Measurements from ENCODE around the gene MPRIP. TPM values are rescaled to one million over a fixed set of nuclear protein-coding genes. Genes with fewer than 3 reads are reported as not detected.

The MPRIP gene
- total RNA-seq, 1 donor from 2014 or later = 345 TPM

DNA sequence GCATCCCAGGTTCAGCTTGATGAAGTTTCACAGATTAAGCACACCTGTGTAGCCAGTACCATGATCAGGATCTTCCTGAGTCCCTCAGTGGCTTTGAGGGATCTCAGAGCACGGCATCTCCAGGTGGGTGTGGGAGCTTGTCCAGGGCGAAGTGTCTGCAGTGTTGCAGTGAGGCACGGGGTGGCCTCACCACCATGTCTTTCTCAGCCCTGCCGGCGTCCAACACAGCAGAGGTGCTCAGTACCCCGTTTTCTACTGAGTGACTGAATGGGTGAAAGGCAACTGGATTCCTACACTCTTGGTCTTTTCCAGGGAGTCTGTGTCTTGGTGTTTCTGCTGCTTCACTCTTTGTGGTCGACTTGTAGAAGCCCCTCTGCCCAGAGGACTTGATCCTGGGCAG, 63.7 kb downstream of the MPRIP start:
- H3K4me3 Mint-ChIP-seq (ENCODE audit: unreplicated experiment) = no peak overlapping the region
- H3K36me3 Mint-ChIP-seq (ENCODE audit: low read depth) = peaks cover 7% of the 10 kb centered on the region
- H3K27me3 Mint-ChIP-seq (ENCODE audit: low read depth) = no peaks in the 10 kb centered on the region
- TF ChIP-seq, protein P1, sequence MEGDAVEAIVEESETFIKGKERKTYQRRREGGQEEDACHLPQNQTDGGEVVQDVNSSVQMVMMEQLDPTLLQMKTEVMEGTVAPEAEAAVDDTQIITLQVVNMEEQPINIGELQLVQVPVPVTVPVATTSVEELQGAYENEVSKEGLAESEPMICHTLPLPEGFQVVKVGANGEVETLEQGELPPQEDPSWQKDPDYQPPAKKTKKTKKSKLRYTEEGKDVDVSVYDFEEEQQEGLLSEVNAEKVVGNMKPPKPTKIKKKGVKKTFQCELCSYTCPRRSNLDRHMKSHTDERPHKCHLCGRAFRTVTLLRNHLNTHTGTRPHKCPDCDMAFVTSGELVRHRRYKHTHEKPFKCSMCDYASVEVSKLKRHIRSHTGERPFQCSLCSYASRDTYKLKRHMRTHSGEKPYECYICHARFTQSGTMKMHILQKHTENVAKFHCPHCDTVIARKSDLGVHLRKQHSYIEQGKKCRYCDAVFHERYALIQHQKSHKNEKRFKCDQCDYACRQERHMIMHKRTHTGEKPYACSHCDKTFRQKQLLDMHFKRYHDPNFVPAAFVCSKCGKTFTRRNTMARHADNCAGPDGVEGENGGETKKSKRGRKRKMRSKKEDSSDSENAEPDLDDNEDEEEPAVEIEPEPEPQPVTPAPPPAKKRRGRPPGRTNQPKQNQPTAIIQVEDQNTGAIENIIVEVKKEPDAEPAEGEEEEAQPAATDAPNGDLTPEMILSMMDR (IDR thresholded peaks at IDR 0.05) = no peak
- H3K9me3 Mint-ChIP-seq (ENCODE audit: low read depth) = no peaks in the 10 kb centered on the region
- H3K4me1 Mint-ChIP-seq (ENCODE audit: low read depth) = peaks cover 56% of the 10 kb centered on the region
- H3K27ac Mint-ChIP-seq (ENCODE audit: unreplicated experiment) = peak overlapping the region; percentile 49
- peak; percentile 53 for DNase-seq (ENCODE audit: low spot score)

DNA sequence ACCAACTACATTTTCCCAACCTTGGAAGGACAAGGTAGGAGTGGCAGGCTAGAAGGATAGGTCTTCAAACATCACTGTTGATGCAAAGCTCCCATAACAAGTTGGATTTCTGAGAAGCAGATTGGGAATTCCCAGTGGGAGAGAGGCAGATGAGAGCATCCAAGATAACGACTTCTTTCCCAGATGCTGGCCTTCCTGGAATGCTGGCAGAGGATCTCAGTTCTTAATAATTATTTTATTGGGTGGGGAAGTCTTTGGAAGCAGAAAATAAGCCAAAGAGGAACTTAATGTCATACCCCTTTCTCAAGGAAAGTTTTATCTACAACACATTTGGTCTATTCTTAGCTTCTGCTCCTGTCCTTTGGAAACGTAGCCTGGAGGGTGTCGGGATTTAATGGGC, 64.5 kb downstream of the MPRIP start:
- Mint-ChIP-seq H3K27ac (ENCODE audit: unreplicated experiment) (peak overlapping the region; percentile 89), H3K27me3 (ENCODE audit: low read depth) (no peaks in the 10 kb centered on the region)

DNA sequence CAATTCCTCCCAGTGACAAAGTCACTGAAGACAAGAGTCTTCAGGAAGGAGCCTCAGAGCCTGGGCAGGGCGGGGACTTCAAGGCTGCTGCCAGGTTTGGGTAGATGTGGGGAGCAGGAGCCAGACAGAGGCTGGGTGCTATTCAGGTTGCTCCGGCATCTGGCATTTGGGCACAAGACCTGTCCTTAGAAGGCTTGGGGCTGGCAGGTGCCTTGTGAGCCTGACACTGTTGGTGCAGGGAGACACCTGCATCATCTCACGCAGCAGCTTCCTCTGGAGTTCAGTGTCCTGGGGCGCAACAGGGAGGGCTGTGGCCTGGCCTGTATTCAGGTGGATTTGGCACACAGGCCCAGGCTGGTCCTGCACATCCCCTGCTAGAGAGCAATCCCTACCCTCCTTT, 65.0 kb downstream of the MPRIP start:
- Mint-ChIP-seq H3K27me3 (ENCODE audit: low read depth) (no peaks in the 10 kb centered on the region), H3K4me1 (ENCODE audit: low read depth) (peaks cover 59% of the 10 kb centered on the region), H3K4me3 (ENCODE audit: unreplicated experiment) (no peak overlapping the region), H3K9me3 (ENCODE audit: low read depth) (no peaks in the 10 kb centered on the region), H3K36me3 (ENCODE audit: low read depth) (peaks cover 7% of the 10 kb centered on the region), H3K27ac (ENCODE audit: unreplicated experiment) (peak overlapping the region; percentile 89)
- TF ChIP-seq, protein P1 (IDR thresholded peaks at IDR 0.05) = no peak
- DNase-seq (ENCODE audit: low spot score) = peak; percentile 65

More for the DNA sequence above, 64.5 kb downstream of the MPRIP start:
- H3K36me3 Mint-ChIP-seq (ENCODE audit: low read depth) = peaks cover 7% of the 10 kb centered on the region
- TF ChIP-seq, protein P1 (IDR thresholded peaks at IDR 0.05) = no peak
- H3K4me3 Mint-ChIP-seq (ENCODE audit: unreplicated experiment) = no peak overlapping the region
- peaks cover 56% of the 10 kb centered on the region for H3K4me1 Mint-ChIP-seq (ENCODE audit: low read depth)
- no peak for DNase-seq (ENCODE audit: low spot score)
- no peaks in the 10 kb centered on the region for H3K9me3 Mint-ChIP-seq (ENCODE audit: low read depth)

DNA sequence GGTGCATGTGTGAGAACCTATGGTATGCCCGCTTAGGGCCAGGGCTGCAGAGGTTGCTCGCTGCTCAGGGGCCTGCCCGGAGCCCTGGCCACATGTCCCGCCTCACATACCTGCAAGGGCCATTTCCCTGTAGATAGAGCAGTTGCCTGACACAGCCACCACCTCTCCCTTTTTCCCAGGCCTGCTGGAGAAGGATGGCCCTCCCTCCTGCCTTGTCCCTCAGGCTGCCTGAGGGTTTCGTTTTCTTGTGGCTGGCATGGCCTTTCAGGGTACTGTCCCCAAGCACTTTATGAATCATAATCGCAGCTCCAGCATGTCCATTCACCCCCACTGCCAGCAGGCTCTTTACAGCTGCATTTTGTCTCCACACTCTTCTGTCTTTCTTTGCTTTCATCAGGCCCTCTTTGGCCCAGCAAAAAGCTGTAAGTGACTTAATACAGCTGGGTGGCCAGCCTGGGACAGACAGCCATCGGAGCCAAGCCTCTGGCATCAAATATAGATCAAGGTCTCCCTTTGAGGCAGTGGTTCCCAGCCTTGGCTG, 65.7 kb downstream of the MPRIP start:
- H3K4me1 Mint-ChIP-seq (ENCODE audit: low read depth) = peaks cover 57% of the 10 kb centered on the region
- peak overlapping the region; percentile 89 for H3K27ac Mint-ChIP-seq (ENCODE audit: unreplicated experiment)
- H3K36me3 Mint-ChIP-seq (ENCODE audit: low read depth) = peaks cover 5% of the 10 kb centered on the region
- peak; percentile 77 for DNase-seq (ENCODE audit: low spot score)
- TF ChIP-seq, protein P1 (IDR thresholded peaks at IDR 0.05) = no peak
- H3K27me3 Mint-ChIP-seq (ENCODE audit: low read depth) = no peaks in the 10 kb centered on the region
- no peak overlapping the region for H3K4me3 Mint-ChIP-seq (ENCODE audit: unreplicated experiment)
- no peaks in the 10 kb centered on the region for H3K9me3 Mint-ChIP-seq (ENCODE audit: low read depth)

DNA sequence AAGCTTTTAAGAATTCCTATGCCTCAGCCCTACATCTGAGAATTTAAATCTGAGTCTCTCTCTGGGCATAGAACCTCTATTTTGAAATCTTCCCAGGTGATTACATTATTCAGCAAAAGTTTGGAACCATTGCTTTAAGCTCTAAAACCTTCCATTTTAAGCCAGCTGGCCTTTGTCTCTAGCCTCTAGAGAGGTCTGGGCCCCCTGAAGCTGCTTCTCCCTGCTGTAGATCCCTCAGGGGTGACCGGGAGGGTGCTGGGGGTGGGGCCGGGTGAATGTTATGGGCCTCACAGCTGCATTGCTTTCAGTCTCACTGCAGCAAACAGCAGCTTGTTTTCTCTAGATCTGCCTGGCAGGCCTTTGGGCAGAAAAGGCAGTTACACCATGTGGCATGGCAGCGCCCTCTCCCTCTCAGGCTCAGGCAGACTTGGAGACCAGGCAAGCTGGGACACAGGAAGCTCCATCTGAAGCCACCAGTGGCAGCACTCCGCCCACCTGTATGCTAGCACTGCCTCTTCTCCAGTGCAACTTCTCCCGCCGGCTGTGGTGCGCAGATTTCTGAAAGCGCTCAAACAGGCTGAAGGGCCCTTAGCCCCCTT, 66.3 kb downstream of the MPRIP start:
- no peak overlapping the region for H3K4me3 Mint-ChIP-seq (ENCODE audit: unreplicated experiment)
- H3K4me1 Mint-ChIP-seq (ENCODE audit: low read depth) = peaks cover 55% of the 10 kb centered on the region
- DNase-seq (ENCODE audit: low spot score) = peak; percentile 49
- H3K36me3 Mint-ChIP-seq (ENCODE audit: low read depth) = peaks cover 4% of the 10 kb centered on the region
- H3K9me3 Mint-ChIP-seq (ENCODE audit: low read depth) = no peaks in the 10 kb centered on the region
- H3K27me3 Mint-ChIP-seq (ENCODE audit: low read depth) = no peaks in the 10 kb centered on the region
- H3K27ac Mint-ChIP-seq (ENCODE audit: unreplicated experiment) = peak overlapping the region; percentile 89
- TF ChIP-seq, protein P1 (IDR thresholded peaks at IDR 0.05) = no peak

All from chondrocyte (in vitro differentiated cells).